Lower leg skin (tissue), 3 donors: ENCODE measurements around the gene ZER1.

Source experiments
- CTCF ChIP-seq, 3 donors: fragments of 450-650 bp; IDR thresholded peaks; one replicate each; pipeline ENCODE4 v1.5.1; 2016; ENCODE audit warnings: antibody characterized with exemption in 3 of 3, mild to moderate bottlenecking in 3 of 3, moderate library complexity in 2 of 3
- POLR2A ChIP-seq, 2 donors: fragments of 450-650 bp; IDR thresholded peaks; one replicate each; pipeline ENCODE4 v1.6.1; 2016 to 2017; ENCODE audit warnings: antibody characterized with exemption in 2 of 2, mild to moderate bottlenecking in 1 of 2, moderate library complexity in 1 of 2

GRCh38 chr9:128757602-128758001 lies 14.1 kb downstream of the ZER1 start:
- TF ChIP-seq CTCF (IDR thresholded peaks at IDR 0.05) (no peak), POLR2A (IDR thresholded peaks at IDR 0.05) (no peak)
